Progenitor cell of endocrine pancreas (in vitro differentiated cells): ENCODE data around the gene TACR1. TPM values are rescaled to one million over a fixed set of nuclear protein-coding genes. Genes with fewer than 3 reads are reported as not detected.

Experiments
- DNase-seq: peaks from one replicate; pipeline ENCODE4 v3.0.0; 2021; ENCODE audit warnings: low spot score; ENCODE audit not compliant: unreplicated experiment
- H3K27ac Mint-ChIP-seq: 2 replicates; pipeline ENCODE4 v1.8.0; 2021; ENCODE audit warnings: mild to moderate bottlenecking, moderate library complexity, mixed read lengths
- H3K27me3 Mint-ChIP-seq: 2 replicates; pipeline ENCODE4 v1.8.0; 2021; ENCODE audit warnings: mixed read lengths
- H3K36me3 Mint-ChIP-seq: 2 replicates; pipeline ENCODE4 v1.8.0; 2022; ENCODE audit warnings: mixed read lengths; ENCODE audit not compliant: insufficient read depth
- H3K4me1 Mint-ChIP-seq: 2 replicates; pipeline ENCODE4 v1.8.0; 2021; ENCODE audit warnings: low read depth, mixed read lengths
- H3K4me3 Mint-ChIP-seq: 2 replicates; pipeline ENCODE4 v1.8.0; 2021; ENCODE audit warnings: low read depth, mild to moderate bottlenecking, moderate library complexity, mixed read lengths
- H3K9me3 Mint-ChIP-seq: 2 replicates; pipeline ENCODE4 v1.8.0; 2021; ENCODE audit warnings: low read depth, mixed read lengths
- CTCF ChIP-seq: fragments of 200-600 bp; sonication (generic); IDR thresholded peaks from one replicate; pipeline ENCODE4 v1.5.0; 2021; ENCODE audit warnings: antibody characterized with exemption, mild to moderate bottlenecking; ENCODE audit not compliant: unreplicated experiment
- total RNA-seq: library from RNA; stranded (reverse); gene quantifications from 2 replicates; pipeline ENCODE4 v1.2.1, GENCODE V29; 2021

Gene TACR1
- total RNA-seq, 1 donor from 2014 or later: 0.55 TPM

- Mint-ChIP-seq H3K4me3 (no peak overlapping the region), H3K27ac (no peak overlapping the region), H3K4me1 (no peaks in the 10 kb centered on the region), H3K36me3 (no peaks in the 10 kb centered on the region), H3K9me3 (no peaks in the 10 kb centered on the region), H3K27me3 (no peaks in the 10 kb centered on the region)
- DNase-seq: no peak
- no peak for TF ChIP-seq CTCF
Measured at GRCh38 chr2:75041226-75041625, 158.1 kb downstream of the TACR1 start.

GRCh38 chr2:75035444-75036353 lies 163.6 kb downstream of the TACR1 start:
- Mint-ChIP-seq H3K4me1 (no peaks in the 10 kb centered on the region), H3K27me3 (no peaks in the 10 kb centered on the region), H3K4me3 (no peak overlapping the region), H3K9me3 (no peaks in the 10 kb centered on the region), H3K36me3 (no peaks in the 10 kb centered on the region), H3K27ac (no peak overlapping the region)
- TF ChIP-seq CTCF: no peak
- no peak for DNase-seq

GRCh38 chr2:75033516-75033915 lies 165.8 kb downstream of the TACR1 start:
- H3K4me1 Mint-ChIP-seq: no peaks in the 10 kb centered on the region
- H3K27ac Mint-ChIP-seq: no peak overlapping the region
- no peaks in the 10 kb centered on the region for H3K36me3 Mint-ChIP-seq
- no peak for TF ChIP-seq CTCF
- no peak overlapping the region for H3K4me3 Mint-ChIP-seq
- no peaks in the 10 kb centered on the region for H3K27me3 Mint-ChIP-seq
- no peaks in the 10 kb centered on the region for H3K9me3 Mint-ChIP-seq
- DNase-seq: no peak

GRCh38 chr2:75031906-75032803 lies 167.2 kb downstream of the TACR1 start:
- no peaks in the 10 kb centered on the region for H3K9me3 Mint-ChIP-seq
- H3K27ac Mint-ChIP-seq: no peak overlapping the region
- H3K4me1 Mint-ChIP-seq: no peaks in the 10 kb centered on the region
- no peak for TF ChIP-seq CTCF
- DNase-seq: no peak
- H3K27me3 Mint-ChIP-seq: no peaks in the 10 kb centered on the region
- no peaks in the 10 kb centered on the region for H3K36me3 Mint-ChIP-seq
- no peak overlapping the region for H3K4me3 Mint-ChIP-seq

GRCh38 chr2:75031171-75031570 lies 168.1 kb downstream of the TACR1 start:
- H3K4me3 Mint-ChIP-seq: no peak overlapping the region
- no peaks in the 10 kb centered on the region for H3K36me3 Mint-ChIP-seq
- no peaks in the 10 kb centered on the region for H3K9me3 Mint-ChIP-seq
- H3K27me3 Mint-ChIP-seq: no peaks in the 10 kb centered on the region
- no peak for TF ChIP-seq CTCF
- H3K4me1 Mint-ChIP-seq: no peaks in the 10 kb centered on the region
- H3K27ac Mint-ChIP-seq: no peak overlapping the region
- DNase-seq: no peak
